Measurements from ENCODE around the gene IFIT1.

DNA sequence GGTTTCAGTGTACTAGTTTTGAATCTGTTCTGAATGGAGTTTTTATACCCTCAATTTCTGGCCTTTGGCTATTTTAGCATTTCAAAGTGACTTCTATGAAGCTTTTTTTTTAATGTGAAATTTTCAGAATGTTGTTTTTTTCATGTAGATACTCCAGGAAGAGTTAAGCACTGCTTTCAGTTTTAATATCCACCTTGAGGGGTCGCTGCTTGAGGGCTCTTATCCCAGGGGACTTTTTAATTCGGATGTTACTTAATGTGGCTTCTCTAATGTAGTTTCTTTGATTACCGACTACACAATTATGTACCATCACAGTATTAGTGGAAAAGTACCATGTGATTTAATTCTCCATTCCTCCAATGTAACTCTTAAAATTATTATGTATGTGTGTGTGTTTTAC, 27.1 kb downstream of the IFIT1 start:
- TF ChIP-seq, protein P1, sequence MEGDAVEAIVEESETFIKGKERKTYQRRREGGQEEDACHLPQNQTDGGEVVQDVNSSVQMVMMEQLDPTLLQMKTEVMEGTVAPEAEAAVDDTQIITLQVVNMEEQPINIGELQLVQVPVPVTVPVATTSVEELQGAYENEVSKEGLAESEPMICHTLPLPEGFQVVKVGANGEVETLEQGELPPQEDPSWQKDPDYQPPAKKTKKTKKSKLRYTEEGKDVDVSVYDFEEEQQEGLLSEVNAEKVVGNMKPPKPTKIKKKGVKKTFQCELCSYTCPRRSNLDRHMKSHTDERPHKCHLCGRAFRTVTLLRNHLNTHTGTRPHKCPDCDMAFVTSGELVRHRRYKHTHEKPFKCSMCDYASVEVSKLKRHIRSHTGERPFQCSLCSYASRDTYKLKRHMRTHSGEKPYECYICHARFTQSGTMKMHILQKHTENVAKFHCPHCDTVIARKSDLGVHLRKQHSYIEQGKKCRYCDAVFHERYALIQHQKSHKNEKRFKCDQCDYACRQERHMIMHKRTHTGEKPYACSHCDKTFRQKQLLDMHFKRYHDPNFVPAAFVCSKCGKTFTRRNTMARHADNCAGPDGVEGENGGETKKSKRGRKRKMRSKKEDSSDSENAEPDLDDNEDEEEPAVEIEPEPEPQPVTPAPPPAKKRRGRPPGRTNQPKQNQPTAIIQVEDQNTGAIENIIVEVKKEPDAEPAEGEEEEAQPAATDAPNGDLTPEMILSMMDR (IDR thresholded peaks at IDR 0.05): peak in 2 of 3 experiments; percentile 19 to 48
- TF ChIP-seq POLR2AphosphoS5 (IDR thresholded peaks at IDR 0.05): no peak
